ENCODE data around the gene FKBP7. TPM values are rescaled to one million over a fixed set of nuclear protein-coding genes. Genes with fewer than 3 reads are reported as not detected.

Gene FKBP7
- total and polyA plus RNA-seq, 4 donors = 16.7 to 59.1 (median 32.2) TPM

DNA sequence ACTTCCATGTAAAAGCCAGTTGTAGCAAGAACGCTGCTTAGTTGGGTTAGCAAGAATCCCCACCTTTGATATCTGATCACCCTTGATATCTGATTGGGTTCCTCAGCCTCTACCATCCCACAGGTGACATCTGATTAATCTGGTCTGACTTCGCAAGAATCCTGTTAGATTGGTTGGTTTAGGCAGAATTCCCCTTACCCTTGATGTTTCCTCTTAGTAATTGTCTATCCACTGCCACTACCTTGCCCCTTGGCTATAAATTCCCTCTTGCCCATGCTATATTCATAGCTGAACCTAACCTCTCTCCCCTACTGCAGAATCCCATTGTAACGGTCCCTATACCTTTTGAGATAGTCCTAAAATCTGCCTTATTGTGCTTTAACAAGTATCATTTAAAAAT lies 60.5 kb downstream of the FKBP7 start:
- Histone ChIP-seq H3K27me3 (ENCODE audit: control insufficient read depth, insufficient read depth, low read length) (no peaks in the 10 kb centered on the region), H3K4me3 (ENCODE audit: low read depth, low read length) (no peak overlapping the region), H3K36me3 (ENCODE audit: control insufficient read depth, insufficient read depth, low read length) (no peaks in the 10 kb centered on the region), H3K27ac (ENCODE audit: low read depth, low read length) (no peak overlapping the region), H3K9me3 (ENCODE audit: control insufficient read depth, insufficient read depth, low read length) (no peaks in the 10 kb centered on the region), H3K4me1 (ENCODE audit: control insufficient read depth, insufficient read depth, low read length) (peaks cover 3% of the 10 kb centered on the region)
- WGBS (ENCODE audit: insufficient coverage) = no CpG with 5 or more reads among the region's 3 CpGs
- no peak for DNase-seq (ENCODE audit: low read depth in 4 of 6, low spot score in 6 of 6)

DNA sequence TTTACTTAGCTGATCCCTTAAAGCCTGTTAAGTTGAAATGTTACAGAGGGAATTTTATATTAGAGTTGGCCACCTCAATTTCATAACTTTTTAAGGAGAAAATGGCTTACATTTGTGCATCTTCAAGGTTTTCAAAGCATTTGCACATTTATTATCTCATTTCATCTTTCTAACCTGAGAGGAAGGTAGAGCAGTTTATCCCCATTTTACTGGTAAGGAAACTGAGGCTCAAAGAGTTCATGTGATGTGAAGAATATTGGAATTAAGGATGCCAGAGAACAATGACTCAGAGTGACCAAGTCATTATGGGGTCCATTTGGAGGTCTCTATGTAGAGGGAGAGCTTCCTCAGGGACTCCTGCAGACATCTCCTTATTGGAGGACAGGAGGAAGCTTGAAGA lies 62.4 kb downstream of the FKBP7 start:
- Histone ChIP-seq H3K4me3 (ENCODE audit: low read depth, low read length) (no peak overlapping the region), H3K9me3 (ENCODE audit: control insufficient read depth, insufficient read depth, low read length) (no peaks in the 10 kb centered on the region), H3K27ac (ENCODE audit: low read depth, low read length) (no peak overlapping the region), H3K4me1 (ENCODE audit: control insufficient read depth, insufficient read depth, low read length) (peaks cover 3% of the 10 kb centered on the region), H3K36me3 (ENCODE audit: control insufficient read depth, insufficient read depth, low read length) (no peaks in the 10 kb centered on the region), H3K27me3 (ENCODE audit: control insufficient read depth, insufficient read depth, low read length) (no peaks in the 10 kb centered on the region)
- no peak for DNase-seq (ENCODE audit: low read depth in 4 of 6, low spot score in 6 of 6)

DNA sequence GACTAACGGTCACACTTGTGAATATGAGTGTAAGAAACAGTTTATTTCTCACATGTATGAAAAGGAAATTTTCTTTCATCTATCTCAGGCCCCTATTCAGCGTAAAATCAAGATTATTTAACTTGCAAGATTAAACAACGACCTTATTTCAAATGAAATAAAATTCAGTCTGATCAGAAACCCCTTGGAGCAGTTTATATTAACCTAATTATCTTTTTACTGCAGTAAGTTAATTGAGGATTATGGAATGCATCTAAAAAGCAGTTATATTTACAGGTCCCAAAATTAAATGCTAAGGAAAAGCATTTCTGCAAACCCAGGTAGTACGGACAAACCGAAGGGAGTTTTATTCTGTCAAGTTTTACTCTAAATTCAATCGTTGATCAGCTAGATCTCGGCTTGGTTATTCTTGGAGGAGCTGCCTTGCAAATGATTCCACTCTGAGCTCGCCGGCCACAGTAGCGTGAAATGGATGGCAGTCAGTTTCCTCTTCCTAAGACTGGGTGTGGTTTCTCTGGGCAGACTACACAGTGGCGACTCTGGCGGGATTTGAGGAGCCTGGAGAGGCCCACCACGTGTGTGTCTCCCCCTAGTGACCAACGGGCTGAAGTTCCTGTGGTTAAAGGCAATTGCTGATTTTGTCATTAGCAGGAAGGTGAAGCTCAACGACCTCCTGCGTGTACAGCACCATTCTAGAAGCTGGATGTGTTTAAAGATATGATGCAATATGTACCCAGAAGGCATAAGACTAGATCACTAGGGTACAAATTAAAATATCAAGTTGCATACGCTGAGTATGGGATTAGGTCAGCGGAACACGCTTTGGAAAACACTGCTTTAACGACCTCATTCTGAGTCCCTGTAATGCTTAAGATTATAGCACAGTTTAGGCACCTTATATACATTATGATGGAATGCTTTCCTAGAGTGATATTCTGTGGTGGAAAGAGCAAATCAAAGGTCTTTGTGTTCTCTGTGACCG lies 63.8 kb downstream of the FKBP7 start:
- Histone ChIP-seq H3K4me1 (ENCODE audit: control insufficient read depth, insufficient read depth, low read length) (peaks cover 3% of the 10 kb centered on the region), H3K36me3 (ENCODE audit: control insufficient read depth, insufficient read depth, low read length) (no peaks in the 10 kb centered on the region), H3K4me3 (ENCODE audit: low read depth, low read length) (peak overlapping the region; percentile 81), H3K9me3 (ENCODE audit: control insufficient read depth, insufficient read depth, low read length) (no peaks in the 10 kb centered on the region), H3K27ac (ENCODE audit: low read depth, low read length) (peak overlapping the region; percentile 95), H3K27me3 (ENCODE audit: control insufficient read depth, insufficient read depth, low read length) (no peaks in the 10 kb centered on the region)
- DNase-seq (ENCODE audit: low read depth in 4 of 6, low spot score in 6 of 6) = peak; percentile 75 to 97 (median 86)
- WGBS (ENCODE audit: insufficient coverage) = 10% methylated on average over 14 of the region's 21 CpGs

Other genes with a start within 250 kb of the FKBP7 start
- 10 to 100 TPM; 72.3 to 75.8 TPM for gene PRKRA, start 27.4 kb downstream of the FKBP7 start, total RNA-seq
- gene PRKRA, start 27.4 kb downstream of the FKBP7 start, polyA plus RNA-seq (ENCODE audit: insufficient read length in 2 of 2) = 10 to 100 TPM; 92.5 to 92.7 TPM
- 1 to 10 TPM; 4.7 to 7.9 TPM for gene PJVK, start 27.2 kb downstream of the FKBP7 start, total RNA-seq
- gene PJVK, start 27.2 kb downstream of the FKBP7 start, polyA plus RNA-seq (ENCODE audit: insufficient read length in 2 of 2) = 10 to 100 TPM in 1 of 2 donors, 1 to 10 TPM in 1; 6.5 to 11.6 TPM
- gene PLEKHA3, start 1.9 kb upstream of the FKBP7 start, total RNA-seq = 10 to 100 TPM; 13.3 to 28.1 TPM
- 10 to 100 TPM; 22.0 to 34.3 TPM for gene PLEKHA3, start 1.9 kb upstream of the FKBP7 start, polyA plus RNA-seq (ENCODE audit: insufficient read length in 2 of 2)